Chondrocyte (in vitro differentiated cells): ENCODE results near the gene MFGE8. TPM values are rescaled to one million over a fixed set of nuclear protein-coding genes. Genes with fewer than 3 reads are reported as not detected.

Experiments
- DNase-seq: peaks from one replicate; pipeline ENCODE4 v3.0.0; 2021; ENCODE audit warnings: mixed read lengths, low spot score
- H3K27ac Mint-ChIP-seq: one replicate; pipeline ENCODE4 v1.8.0; 2021; ENCODE audit warnings: mild to moderate bottlenecking, moderate library complexity, mixed read lengths; ENCODE audit not compliant: unreplicated experiment
- H3K27me3 Mint-ChIP-seq: 2 replicates; pipeline ENCODE4 v1.8.0; 2021; ENCODE audit warnings: low read depth, mixed read lengths
- H3K36me3 Mint-ChIP-seq: 2 replicates; pipeline ENCODE4 v1.8.0; 2021; ENCODE audit warnings: low read depth, mixed read lengths
- H3K4me1 Mint-ChIP-seq: 2 replicates; pipeline ENCODE4 v1.8.0; 2021; ENCODE audit warnings: low read depth, mild to moderate bottlenecking, mixed read lengths
- H3K4me3 Mint-ChIP-seq: one replicate; pipeline ENCODE4 v1.8.0; 2021; ENCODE audit warnings: mild to moderate bottlenecking, moderate library complexity, mixed read lengths; ENCODE audit not compliant: unreplicated experiment
- H3K9me3 Mint-ChIP-seq: 2 replicates; pipeline ENCODE4 v1.8.0; 2021; ENCODE audit warnings: low read depth, mixed read lengths
- CTCF ChIP-seq: fragments of 200-600 bp; sonication (generic); IDR thresholded peaks from 2 replicates; pipeline ENCODE4 v1.5.0; 2021; ENCODE audit warnings: antibody characterized with exemption, mild to moderate bottlenecking, moderate library complexity
- total RNA-seq: library from RNA; stranded (reverse); gene quantifications from 3 replicates; pipeline ENCODE4 v1.2.1, GENCODE V29; 2021

The MFGE8 gene
- total RNA-seq, 1 donor from 2014 or later: 305 TPM

GRCh38 chr15:88880944-88881740 is 32.0 kb downstream of the MFGE8 start:
- no peaks in the 10 kb centered on the region for H3K27me3 Mint-ChIP-seq
- no peak for DNase-seq
- H3K9me3 Mint-ChIP-seq: no peaks in the 10 kb centered on the region
- peaks cover 4% of the 10 kb centered on the region for H3K4me1 Mint-ChIP-seq
- no peak overlapping the region for H3K4me3 Mint-ChIP-seq
- H3K36me3 Mint-ChIP-seq: peaks cover 17% of the 10 kb centered on the region
- no peak overlapping the region for H3K27ac Mint-ChIP-seq
- no peak for TF ChIP-seq CTCF

GRCh38 chr15:88878720-88879184 is 34.4 kb downstream of the MFGE8 start:
- peaks cover 7% of the 10 kb centered on the region for H3K4me1 Mint-ChIP-seq
- H3K27me3 Mint-ChIP-seq: no peaks in the 10 kb centered on the region
- H3K4me3 Mint-ChIP-seq: no peak overlapping the region
- H3K27ac Mint-ChIP-seq: no peak overlapping the region
- no peaks in the 10 kb centered on the region for H3K9me3 Mint-ChIP-seq
- H3K36me3 Mint-ChIP-seq: peaks cover 21% of the 10 kb centered on the region
- no peak for DNase-seq
- TF ChIP-seq CTCF: peak; percentile 82

GRCh38 chr15:88877906-88878305 is 35.3 kb downstream of the MFGE8 start:
- no peaks in the 10 kb centered on the region for H3K27me3 Mint-ChIP-seq
- no peak overlapping the region for H3K4me3 Mint-ChIP-seq
- no peak overlapping the region for H3K27ac Mint-ChIP-seq
- no peaks in the 10 kb centered on the region for H3K9me3 Mint-ChIP-seq
- peaks cover 7% of the 10 kb centered on the region for H3K4me1 Mint-ChIP-seq
- DNase-seq: no peak
- H3K36me3 Mint-ChIP-seq: peaks cover 24% of the 10 kb centered on the region
- no peak for TF ChIP-seq CTCF

GRCh38 chr15:88877415-88877814 is 35.8 kb downstream of the MFGE8 start:
- Mint-ChIP-seq H3K9me3 (no peaks in the 10 kb centered on the region), H3K36me3 (peaks cover 26% of the 10 kb centered on the region), H3K27me3 (no peaks in the 10 kb centered on the region), H3K27ac (no peak overlapping the region), H3K4me3 (no peak overlapping the region), H3K4me1 (peaks cover 7% of the 10 kb centered on the region)
- no peak for TF ChIP-seq CTCF
- DNase-seq: no peak

GRCh38 chr15:88876573-88876972 is 36.6 kb downstream of the MFGE8 start:
- DNase-seq: no peak
- H3K4me1 Mint-ChIP-seq: peaks cover 4% of the 10 kb centered on the region
- TF ChIP-seq CTCF: no peak
- H3K27ac Mint-ChIP-seq: peak overlapping the region; percentile 28
- H3K4me3 Mint-ChIP-seq: no peak overlapping the region
- no peaks in the 10 kb centered on the region for H3K9me3 Mint-ChIP-seq
- H3K36me3 Mint-ChIP-seq: peaks cover 25% of the 10 kb centered on the region
- no peaks in the 10 kb centered on the region for H3K27me3 Mint-ChIP-seq
